HG02885 (cell line): Measurements from ENCODE around the gene NMU.
"Not testable (repeated sequence)": the region's sequence is repeated elsewhere in the genome, so short reads cannot be mapped to it uniquely, and the experiment has no call there.

Experiments
- ATAC-seq: cut with Tn5 transposase; IDR thresholded peaks from one replicate; pipeline ENCODE4 v1.9.1; 2021; ENCODE audit warnings: mild to moderate bottlenecking; ENCODE audit not compliant: unreplicated experiment, poor library complexity

Gene NMU, protein sequence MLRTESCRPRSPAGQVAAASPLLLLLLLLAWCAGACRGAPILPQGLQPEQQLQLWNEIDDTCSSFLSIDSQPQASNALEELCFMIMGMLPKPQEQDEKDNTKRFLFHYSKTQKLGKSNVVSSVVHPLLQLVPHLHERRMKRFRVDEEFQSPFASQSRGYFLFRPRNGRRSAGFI

DNA sequence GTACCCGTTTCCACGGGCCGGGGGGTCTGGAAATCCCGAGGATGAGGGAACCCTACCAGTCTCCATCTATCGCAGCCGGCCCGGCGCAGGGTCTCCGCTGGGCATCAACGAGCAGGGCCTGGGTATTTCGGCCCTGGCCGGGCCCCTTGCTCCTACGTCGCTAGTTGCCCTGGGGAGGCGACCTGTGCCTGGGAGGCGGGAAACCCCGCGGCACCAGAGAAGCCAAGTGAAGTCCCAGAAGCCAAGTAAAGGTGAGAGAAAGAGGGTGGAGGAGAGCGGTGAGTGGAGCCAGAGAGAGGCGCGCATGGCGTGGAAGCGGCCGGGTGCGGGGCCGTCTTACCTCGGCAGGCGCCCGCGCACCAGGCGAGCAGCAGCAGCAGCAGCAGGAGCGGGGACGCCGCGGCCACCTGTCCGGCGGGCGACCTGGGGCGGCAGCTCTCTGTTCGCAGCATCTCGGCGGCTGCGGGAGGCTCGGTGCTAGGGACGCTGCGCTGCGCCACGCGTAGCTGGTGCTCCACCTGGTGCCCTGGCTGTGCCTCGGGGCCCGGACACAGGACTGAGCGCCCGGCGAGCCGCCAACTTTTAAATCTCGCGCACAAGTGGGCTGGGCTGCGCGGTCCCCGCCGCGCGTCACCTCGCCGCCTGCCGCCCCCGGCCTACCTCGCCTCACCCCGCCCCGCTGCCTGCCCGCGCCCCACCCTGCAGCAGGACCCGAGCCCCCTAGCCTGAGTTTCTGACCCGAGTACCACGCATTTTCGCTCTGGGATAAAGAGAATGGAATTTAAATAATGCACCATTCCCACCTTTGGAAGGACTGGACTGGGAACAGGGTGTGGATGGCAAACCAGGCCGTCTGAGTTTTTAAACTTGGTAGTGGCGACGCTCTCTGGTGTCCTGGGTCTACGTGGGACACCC is at the start of gene NMU:
NMU (minus strand) TSS at position 558 of the 915 bp plus-strand sequence; CDS start at position 452, 106 bp downstream.
- ATAC-seq, result peak; percentile 85

DNA sequence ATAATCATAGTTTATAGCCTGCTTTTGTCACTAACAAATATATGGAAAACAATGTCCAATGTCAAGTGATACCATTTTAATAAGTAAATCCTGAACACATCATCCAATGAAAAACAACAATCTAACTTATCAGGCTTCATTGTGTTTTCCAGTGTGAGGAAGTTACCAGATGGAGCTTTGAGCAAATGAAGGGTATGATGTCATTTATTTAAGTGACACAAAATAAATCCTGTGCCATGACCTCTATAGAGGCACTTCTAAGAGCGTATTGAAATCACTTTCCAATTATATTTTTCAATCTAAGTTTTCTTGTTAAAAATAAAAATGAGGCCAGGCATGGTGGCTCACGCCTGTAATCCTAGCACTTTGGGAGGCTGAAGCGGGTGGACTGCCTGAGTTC is 48.2 kb upstream of the NMU start:
- no peak for ATAC-seq

DNA sequence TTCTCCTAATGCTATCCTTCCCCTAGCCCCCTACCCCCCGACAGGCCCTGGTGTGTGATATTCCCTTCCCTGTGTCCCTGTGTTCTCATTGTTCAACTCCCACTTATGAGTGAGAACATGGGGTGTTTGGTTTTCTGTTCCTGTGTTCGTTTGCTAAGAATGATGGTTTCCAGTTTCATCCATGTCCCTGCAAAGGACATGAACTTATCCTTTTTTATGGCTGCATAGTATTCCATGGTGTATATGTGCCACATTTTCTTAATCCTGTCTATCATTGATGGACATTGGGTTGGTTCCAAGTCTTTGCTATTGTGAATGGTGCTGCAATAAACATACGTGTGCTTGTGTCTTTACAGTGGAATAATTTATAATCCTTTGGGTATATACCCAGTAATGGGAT is 46.7 kb upstream of the NMU start:
- ATAC-seq, result not testable (repeated sequence)

DNA sequence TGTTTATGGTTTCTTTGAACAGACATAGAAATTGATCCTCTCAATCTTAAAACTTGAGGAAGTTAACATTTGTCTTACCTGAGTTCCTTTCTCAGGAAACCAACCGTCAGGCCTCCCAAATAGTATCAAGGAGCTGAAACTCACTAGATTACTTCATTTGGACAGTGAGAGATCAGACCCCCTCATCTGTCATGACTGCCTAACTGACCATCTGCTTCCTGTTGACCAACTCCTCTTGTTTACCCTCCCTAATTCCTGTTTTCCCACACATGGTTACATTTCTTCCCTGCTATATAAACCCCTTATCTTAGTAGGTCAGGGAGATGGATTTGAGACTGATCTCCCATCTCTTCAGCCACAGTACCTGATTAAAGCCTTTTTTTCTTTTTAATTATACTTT is 46.2 kb upstream of the NMU start:
- ATAC-seq, result no peak

DNA sequence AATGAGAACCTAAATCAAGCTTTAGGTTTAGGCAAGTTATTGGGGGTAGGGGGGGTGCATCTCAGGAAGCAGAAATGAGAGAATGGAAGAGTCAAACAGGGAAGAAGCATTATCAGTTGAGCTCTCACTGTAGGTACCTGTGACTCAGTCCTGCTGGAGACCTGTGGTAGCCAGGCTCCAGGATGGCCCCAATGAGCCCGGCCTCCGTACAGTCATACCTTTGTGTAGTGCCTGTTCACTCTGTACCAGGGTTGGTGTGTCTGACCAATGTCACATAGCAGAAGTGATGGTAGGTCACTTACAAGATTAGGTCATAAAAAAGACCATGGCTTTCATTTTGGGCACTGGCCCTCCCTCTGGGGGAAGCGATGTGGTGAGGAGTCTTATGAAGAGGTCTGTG is 45.3 kb upstream of the NMU start:
- ATAC-seq, result no peak

DNA sequence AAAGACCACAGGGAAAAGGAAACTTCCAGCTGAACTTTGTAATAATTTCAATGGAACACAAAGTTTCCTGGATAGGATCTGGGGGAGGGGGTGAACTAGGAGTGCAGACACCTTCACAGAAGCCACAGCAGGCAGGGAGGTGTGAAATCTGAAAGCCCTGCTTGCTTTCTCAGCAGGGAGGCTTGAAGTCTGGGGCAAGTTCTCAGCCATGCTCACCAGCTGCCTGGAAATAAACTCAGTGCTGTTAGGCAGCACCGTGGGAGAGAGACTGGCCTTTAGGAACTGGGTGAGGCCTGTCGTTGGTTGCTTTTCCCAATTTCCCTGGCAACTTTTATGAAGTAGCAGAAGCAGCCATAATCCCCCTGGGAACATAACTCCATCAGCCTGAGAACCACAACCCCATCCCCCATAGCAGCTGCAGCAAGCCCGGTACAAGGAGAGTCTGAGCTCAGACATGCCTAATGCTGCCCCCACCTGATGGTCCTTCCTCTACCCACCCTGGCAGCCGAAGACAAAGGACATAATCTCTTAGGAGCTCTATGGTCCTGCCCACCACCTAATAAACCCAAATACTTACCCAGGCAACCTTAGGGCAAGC is 39.2 kb upstream of the NMU start:
- ATAC-seq, result no peak

DNA sequence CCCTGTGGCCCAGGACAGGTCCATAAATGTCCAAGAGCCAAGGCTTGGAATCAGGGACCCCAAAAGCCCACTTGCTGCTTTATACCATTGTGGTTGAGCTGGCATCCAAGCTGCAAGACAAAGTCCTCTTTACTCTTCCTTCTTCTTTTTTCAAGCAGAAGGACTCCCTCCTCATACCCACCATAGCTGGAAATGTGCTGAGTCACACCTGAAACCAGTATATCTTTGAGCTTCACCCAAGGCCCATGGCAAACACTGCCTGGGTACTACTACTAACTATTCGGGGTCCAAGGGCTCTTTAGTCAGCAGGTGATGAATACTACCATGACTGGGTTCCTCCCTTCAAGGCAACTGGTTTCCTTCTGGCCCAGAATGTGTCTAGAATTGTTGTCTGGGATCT is 37.3 kb upstream of the NMU start:
- ATAC-seq, result no peak

DNA sequence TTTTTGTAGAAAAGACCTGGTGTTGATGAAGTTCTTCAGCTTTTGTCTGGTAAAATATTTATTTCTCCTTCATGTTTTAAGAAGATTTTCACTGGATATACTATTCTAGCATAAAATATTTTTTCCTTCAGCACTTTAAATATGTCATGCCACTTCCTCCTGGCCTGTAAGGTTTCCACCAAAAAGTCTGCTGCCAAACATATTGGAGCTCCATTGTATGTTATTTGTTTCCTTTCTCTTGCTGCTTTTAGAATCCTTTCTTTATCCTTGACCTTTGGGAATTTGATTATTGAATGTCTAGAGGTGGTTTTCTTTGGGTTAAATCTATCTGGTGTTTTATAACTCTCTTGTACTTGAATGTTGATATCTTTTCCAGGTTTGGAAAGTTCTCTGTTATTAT is 35.6 kb upstream of the NMU start:
- ATAC-seq, result no peak

DNA sequence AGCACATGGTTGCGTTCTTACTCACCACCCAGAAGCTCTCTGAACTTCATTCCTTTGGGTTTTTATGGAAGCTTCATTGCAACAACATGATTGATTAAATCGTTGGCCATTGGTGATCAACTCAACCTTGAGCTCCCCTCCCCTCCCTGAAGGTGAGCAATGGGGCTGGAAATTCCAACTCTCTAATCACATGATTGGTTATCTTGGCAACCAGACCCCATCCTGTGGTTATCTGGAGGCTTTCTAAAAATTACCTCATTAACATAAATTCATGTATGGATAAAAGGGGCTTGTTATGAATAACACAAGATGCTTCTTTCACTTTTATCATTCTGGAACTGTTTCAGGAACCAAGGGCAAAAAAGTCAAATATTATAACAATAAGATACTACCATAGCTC is 34.6 kb upstream of the NMU start:
- no peak for ATAC-seq

DNA sequence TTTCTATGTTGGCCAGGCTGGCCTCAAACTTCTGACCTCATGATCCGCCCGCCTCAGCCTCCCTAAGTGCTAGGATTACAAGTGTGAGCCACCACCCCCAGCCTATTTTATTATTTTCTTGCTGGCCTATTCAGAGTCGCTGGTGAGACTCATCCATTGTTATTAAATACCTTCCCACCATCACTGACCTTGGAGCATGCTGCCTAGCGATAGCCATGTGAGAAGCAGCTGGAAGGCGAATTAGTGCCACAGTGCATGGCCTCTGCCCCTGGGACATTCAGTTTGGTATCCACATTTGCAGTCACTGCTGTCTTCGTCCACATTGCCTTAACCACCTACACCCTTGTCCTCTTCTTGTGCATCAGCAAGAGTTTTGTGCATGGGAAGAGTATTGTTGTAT is 32.4 kb upstream of the NMU start:
- ATAC-seq, result no peak

DNA sequence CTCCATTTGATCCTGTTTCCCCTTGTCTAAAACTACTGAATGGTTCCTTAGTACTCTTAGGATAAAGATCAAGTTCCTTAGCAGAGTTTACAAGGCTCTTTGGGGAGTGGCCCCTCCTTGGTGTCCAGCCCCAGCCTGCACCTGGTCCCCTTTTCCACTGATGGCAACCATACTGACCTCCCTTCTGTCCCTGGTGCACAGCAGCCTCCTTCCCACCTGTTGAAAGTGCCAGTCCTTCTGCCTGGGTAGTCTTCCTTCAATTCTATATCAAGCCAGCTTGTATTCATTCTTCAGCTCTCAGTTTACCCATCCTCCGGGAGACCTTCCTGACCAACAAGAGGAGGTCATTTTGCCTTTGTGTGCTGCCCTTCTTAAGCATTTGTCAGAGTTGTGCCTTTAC is 30.4 kb upstream of the NMU start:
- no peak for ATAC-seq

DNA sequence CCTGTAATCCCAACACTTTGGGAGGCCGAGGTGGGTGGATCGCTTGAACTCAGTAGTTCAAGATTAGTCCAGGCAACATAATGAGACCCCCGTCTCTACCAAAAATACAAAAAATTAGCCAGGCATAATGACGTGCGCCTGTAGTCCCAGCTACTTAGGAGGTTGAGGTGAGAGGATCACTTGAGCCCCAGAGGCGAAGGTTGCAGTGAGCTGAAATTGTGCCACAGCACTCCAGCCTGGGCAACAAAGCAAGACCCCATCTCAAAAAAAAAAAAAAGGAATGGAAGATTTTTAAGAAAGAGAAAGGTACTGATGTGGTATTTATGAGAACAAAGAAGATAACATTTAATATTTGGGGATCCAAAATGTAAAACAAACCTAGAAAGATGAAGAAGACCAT is 27.0 kb upstream of the NMU start:
- no peak for ATAC-seq

DNA sequence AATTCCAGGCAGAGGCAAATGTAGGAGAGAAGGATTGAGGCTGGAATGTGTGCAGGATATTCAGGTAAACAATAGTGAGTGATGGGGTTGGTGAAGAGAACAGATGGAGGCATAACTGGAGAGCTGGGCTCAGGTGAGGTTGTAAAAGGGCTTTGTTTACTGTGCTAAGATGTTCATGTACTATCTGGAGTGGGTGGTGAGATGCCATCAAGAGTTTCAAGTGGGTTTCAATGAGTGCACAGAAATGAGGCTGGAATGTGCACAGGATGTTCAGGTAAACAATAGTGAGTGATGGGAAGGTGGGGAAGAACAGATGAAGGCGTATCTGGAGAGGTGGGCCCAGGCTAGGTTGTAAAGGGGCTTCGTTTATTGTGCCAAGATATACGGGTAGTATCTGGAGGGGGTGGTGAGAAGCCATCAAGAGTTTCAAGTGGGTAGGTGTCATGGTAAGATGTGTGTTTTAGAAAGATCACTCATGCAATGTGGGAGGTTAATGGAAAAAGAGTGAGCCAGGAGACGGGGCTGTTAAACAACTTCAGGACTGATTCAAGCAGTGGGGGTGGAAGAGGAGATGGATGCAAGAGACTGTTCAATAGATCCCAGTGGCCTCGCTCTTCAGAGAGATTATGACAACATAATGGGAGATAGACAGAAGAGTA is 25.4 kb upstream of the NMU start:
- no peak for ATAC-seq

DNA sequence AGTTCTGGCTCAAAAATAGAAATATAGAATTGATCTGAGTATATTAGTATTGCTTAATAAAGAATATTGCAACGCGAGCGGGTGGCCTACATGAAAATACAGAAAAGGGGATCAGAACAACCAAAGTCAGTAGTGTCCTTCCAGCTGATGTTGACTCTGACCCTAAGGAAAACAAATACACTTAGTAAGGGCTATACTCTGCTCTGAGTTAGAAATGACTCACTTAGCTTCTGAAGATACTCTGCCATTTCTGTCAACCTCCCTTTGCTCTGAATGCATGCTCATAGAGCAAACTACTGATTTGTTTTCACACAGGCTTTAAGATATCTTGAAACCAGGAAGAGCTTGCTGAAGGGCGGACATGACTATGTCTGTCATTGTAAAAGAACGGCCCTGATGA is 22.6 kb upstream of the NMU start:
- no peak for ATAC-seq

DNA sequence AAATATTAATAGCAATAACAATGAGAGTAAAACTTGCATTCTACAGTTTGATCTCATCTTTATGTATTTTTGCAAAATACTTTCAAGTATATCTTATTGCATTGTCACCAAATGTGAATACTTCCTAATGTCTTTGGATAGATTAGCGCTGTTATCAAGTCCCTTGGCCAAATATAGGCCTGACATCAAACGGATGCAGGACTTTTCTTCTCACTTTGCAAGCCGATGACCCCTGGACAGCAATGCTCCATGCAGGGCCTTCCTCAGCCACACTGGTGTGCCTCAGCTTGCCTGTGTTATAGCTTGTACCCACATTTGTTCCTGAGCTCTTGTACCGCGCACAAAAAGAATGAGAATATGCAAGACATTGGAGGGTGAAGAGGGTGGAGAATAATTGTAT is 18.0 kb upstream of the NMU start:
- ATAC-seq, result no peak

DNA sequence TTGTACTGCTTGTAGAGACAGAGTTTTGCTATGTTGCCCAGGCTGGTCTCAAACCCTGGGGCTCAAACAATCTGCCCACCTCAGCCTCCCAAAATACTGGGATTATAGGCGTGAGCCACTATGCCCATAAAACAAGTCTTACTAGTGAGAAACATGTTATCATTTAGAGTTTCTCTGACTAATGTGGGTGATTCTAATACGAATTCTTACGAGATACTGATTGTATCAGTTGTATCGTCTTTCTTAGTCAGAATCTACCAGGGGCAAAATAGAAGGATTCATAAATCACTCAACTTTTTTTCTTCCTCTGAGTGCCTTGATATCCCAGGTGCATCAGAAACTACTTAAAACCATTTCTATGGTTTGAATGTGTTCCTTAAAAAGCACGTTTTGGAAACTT is 14.4 kb upstream of the NMU start:
- ATAC-seq, result no peak

DNA sequence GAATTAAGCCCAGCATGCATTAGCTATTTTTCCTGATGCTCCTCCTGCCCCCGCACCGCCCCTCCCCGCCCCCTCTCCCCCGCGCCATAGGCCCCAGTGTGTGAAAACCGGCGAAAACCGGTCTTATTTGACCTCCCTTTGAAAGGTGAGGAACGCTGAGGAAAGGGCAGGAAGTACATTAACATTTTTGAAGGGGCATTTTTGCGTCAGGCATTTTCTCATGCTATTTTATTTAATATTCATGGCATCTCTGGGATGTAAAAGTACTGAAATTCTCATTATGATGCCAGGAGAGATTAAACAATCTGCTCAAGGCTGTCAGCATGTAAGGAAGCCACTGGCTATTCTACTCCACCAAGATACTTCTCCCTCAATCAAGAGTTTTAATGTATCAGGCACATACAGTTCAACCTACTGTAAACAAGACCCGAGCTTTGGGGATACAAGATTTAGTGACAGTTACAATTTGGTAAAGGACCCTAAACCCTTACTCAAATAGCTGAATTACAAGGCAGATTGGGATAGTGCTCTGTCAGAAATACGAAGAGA is 1.2 kb upstream of the NMU start:
- no peak for ATAC-seq

DNA sequence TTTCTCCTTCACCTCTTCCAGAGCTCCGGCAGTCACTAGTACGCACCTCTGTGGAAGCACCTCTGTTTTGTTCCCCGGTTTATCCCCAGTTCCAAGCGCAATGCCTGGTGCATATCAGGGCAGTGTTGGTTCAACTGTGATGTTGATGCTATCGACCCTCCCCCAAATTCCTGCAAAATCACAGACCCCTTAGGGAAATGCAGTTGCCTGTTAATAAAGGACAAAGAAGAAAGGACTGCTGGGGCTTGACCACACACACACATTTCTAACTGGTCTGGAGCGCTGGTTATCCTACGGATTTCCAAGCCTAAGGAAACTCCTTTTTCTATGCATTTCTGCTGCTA is 530 bp upstream of the NMU start:
- ATAC-seq, result peak; percentile 19

DNA sequence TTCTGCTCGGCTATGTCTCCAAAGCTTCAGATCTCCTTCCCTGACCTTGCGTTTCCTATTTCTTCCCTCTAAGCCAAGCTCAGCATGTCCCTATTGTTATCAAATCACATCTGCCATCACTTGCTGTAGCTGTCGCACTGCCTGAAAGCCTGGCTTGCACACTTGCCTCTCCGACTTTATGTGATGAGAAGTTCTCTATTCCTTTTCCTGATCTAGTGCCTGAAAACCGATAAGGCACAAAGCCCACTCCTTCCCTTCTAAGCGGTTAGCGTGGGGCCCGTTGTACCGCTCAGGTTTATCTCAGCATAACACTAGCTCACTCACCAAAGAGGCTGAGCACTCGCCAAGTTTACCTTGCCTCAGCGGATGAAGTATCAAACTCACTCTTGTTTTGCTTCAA is 816 bp downstream of the NMU start:
- no peak for ATAC-seq

DNA sequence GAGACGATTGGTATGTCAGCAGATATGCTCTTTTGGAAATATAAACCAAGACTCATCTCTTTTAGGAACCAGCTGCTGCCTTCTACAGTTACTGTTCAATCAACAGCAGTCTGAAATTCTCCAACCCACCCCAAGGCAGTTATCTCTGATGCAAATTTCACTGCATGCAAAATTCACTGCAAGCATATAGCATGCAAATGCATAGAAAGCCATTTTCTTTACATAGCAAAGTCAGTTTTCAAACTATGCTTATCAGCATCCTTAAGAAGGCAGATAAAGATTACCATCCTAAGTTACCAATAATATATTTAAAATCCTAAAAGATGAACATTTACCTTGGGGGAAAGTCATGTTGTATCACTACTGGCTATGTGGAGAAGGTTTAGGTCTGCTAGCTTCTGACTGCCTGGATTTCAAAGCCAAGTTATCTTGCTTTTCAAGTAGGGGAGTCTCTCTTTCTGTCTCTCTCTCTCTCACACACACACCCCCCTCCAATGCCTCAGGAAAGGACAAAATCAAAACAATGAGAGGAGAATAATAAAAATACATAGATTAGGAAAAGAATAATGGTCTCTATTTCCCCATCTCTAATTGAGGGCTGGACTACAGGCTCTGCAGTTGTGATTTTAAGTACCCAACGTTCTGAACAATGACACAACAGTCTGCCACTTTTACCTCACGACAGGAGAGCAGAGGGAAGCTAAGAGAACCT is 1.5 kb downstream of the NMU start:
- ATAC-seq, result no peak
